NOMO-1 (cell line): ENCODE data around the gene ACTR5.

ENCODE experiments used
- DNase-seq, 2 experiments: peaks; one replicate each; lab custom pipeline; 2025; ENCODE audit not compliant: unreplicated experiment in 2 of 2; lab: John Stamatoyannopoulos, UW

Gene ACTR5

DNA sequence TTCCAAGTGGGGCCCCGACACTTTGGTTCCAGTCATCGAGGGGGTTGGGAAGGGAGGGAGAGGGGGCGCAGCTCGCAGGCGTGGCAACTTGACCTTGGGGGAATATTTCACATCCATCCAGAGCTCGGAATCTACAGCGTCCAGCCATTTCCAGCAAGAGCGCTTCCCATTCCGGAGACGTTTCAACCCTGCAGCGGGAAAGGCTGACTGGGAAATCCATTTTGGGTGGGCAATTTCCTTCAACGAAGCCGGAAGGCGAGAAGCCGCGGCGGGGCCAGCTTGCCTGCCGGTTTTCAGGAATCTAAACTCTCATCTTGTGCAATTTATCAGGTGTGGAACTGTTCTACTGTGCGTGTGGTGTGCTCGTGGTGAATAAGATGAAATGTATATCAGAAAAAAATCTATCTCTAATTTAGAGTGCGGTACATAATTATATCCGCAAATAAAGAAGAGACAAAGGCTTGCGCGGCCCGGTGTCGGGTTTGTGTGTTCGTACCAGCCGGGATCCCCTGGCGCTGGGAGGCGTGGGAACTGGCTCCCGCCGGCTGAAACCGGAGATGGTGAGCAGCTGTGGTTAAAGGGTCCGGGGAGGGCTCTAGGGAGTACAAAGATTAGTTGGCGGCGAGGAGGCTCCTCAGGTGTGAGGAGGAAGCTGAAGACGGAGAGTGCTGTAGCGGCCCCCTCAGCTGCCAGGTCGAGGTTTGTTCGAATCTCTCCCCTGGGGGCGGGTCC is 19.2 kb upstream of the ACTR5 start:
- DNase-seq, result no peak

- DNase-seq, result no peak
Measured at GRCh38 chr20:38729767-38730166, 18.5 kb upstream of the ACTR5 start.

GRCh38 chr20:38730167-38730988 is 17.9 kb upstream of the ACTR5 start:
- DNase-seq, result no peak

- DNase-seq, result peak; percentile 24 to 27
Measured at GRCh38 chr20:38730989-38731737, 17.1 kb upstream of the ACTR5 start.

DNA sequence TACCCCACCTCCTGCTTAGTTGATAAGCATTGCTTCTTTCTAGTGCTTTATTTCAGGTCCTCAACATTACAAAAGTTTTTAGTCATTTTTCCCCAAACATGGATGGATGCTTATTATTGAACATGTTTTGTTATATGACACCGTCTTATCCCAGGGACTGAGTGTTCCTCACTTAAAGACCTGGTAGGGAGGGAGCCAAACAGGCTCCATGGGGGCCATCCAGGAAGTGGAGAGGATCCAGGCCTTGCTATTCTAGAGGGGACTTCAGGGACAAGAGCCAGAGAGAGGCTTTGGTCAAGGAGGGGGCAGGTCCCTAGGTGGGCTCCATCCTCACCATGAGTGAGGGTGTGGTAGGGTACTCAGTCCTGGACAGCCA is 16.5 kb upstream of the ACTR5 start:
- no peak for DNase-seq

DNA sequence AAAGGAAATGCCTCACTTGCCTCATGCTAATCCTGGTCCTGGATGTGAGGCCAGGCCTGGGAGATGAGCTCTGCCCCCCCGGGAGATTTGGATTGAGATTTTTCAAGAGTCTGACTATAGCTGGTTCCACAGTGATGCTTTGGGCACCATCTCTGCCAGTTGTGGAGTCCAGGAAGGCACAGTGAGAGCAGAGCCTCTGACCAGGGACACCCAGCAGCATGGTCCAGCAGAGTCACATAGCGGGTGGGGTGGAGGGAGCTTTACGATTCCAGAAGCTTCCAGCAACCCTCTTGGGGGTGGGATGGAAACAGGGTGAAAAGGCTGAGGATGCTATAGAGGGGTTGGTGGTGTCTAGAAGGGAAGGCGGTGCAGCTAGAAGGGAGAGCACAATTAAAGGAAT is 15.3 kb upstream of the ACTR5 start:
- no peak for DNase-seq

GRCh38 chr20:38735172-38735571 is 13.1 kb upstream of the ACTR5 start:
- DNase-seq, result no peak

DNA sequence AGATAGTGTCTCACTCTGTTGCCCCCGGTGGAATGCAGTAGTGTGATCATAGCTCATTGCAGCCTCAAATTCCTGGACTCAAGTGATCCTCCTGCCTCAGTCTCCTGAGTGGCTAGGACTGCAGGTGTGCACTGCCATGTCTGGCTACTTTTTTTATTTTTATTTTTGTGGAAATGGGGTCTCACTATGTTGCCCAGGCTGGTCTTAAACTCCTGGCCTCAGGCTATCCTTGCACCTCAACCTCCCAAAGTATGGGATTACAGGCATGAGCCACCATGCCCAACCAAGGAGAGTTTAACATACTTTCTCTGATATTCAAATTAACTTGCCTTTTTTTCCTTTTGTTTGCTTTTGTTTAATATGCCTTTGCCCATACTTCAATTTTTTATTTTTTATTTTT is 10.4 kb upstream of the ACTR5 start:
- DNase-seq, result no peak

DNA sequence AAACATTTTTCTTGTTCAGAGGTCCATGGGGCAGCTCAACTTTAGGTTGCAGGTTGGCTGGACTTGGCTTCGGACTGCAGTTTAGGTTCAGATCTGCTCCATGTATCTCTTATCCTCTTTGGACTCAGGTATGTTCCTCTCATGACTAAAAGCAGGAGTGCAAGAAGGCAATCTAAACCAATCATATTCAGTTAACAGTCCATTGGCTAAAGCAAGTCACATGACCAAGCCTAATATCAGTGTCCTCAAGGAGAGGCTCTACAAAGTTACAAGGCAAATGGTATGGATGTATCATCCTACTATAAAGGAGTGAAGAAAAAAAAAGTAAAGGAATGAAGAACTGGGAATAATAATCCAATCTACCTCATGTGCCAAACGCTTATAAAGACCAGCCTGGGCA is 2.5 kb upstream of the ACTR5 start:
- DNase-seq, result no peak

DNA sequence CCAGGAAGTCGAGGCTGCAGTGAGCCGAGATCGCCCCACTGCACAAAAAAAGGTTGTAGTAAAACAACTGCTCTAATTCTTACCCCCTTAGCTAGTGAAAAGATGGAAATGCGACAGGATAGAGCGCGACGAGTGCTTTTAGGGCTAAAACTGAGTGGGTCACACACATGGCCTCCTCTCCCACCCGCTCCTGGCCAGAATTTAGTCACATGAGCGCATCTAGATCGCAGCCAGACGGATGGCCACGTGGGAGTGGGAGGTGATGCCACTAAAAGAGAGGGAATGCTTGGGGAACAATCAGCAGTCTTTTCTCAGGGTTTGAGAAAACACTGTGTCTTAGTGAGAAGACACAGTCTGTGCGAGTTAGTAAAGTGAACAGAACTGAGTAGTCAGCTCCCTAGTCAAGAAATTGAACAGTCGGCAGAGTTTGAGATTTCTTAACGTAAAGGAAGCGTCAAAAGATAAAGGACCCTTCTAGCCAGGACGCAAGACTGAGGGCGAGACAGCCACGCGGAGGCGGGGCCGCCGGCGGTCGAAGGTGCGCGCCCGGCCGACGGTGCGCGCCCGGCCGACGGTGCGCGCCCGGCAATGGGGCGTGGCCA is 664 bp upstream of the ACTR5 start:
- no peak for DNase-seq

DNA sequence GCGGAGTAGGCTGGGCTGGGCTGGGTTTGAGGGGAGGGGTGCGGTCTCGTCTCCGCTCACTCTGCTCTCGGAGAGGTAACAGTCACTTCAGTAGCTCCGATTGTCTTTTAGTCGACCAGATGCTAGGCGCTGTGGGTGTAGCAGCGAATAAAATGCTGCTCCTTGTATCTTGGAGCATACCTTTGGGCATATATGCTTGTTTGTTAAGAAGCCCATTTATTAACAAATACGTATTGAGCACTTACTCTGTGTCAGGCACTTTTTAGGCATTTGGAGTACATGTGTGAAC is 545 bp downstream of the ACTR5 start:
- DNase-seq, result peak in 1 of 2 experiments; percentile 14

- DNase-seq, result peak in 1 of 2 experiments; percentile 38
Measured at GRCh38 chr20:38751360-38751976, 3.2 kb downstream of the ACTR5 start.

DNA sequence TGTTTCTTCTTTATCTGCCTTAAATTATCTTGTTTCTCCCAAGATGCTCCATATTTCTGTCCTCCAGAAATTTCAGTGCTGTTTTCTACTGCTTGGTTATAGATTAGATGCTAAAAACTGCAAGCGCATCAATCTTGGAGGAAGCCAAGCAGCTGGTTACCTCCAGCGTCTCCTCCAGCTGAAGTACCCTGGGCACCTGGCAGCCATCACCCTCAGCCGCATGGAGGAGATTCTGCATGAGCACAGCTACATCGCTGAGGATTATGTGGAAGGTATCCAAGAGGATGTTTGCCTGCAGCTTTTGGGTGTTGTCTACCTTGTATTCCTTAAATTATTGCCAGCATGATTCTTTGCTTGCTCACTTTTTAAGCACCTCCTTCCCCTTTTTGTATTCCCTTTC is 3.8 kb downstream of the ACTR5 start:
- no peak for DNase-seq

DNA sequence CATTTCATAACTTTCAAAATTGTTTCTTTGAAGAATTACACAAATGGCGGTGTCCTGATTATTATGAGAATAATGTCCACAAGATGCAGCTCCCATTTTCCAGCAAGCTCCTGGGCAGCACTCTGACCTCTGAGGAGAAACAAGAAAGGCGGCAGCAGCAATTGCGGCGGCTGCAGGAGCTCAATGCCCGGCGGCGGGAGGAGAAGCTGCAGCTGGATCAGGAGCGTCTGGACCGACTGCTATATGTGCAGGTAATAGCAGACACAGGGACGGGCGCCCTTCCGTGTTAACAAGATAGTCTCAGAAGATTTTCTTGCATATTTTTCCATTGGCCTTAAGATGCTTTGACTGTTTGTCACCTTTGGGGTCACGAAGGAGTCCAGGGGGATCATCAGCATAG is 6.7 kb downstream of the ACTR5 start:
- DNase-seq, result no peak

GRCh38 chr20:38755324-38755910 is 7.2 kb downstream of the ACTR5 start:
- DNase-seq, result no peak

GRCh38 chr20:38757145-38757775 is 9.0 kb downstream of the ACTR5 start:
- DNase-seq, result no peak

DNA sequence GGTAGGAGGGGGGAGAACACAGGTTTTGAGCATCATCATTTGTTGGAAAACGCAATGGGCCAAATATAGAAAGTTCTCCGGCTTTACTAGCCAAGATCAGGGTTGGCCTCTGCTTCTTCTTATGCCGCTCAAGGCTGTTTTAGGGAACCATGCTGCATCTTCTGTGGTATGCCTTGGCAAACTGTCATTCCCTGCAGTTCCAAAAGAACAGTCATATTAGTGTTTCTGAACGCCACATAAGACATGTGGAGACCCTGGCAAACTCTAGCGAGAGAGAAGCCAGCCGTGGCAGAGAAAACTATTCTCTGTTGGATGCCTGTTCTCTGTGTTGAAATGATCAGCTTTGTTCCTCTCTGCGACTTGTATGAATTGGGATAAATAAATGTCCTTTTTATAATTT is 10.8 kb downstream of the ACTR5 start:
- no peak for DNase-seq

- no peak for DNase-seq
Measured at GRCh38 chr20:38760978-38761377, 12.7 kb downstream of the ACTR5 start.

- no peak for DNase-seq
Measured at GRCh38 chr20:38762174-38762573, 13.9 kb downstream of the ACTR5 start.

DNA sequence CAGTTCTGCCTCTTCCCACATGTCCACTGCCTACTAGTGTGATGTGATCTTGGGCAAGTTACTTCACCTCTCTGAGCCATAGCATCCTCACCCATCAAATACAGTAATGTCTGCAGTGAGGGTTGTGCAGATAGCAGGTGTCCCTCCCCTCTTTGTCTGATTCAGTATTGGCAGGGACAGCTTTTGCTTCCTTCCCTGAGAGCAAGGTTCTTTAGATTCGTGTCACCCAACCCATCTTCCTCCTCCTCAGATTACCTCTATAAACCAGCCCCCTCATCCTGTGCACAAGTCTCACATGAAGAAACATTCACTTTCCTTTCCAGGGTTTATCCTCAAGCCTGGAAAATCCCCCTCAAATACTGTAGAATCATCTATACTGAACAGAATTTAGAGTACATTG is 15.4 kb downstream of the ACTR5 start:
- DNase-seq, result no peak
